NCI-H1092 (cell line): ENCODE measurements around the gene RCCD1.

Experiments used
- DNase-seq: peaks from one replicate; lab custom pipeline; 2025; lab: John Stamatoyannopoulos, UW

Gene RCCD1

DNA sequence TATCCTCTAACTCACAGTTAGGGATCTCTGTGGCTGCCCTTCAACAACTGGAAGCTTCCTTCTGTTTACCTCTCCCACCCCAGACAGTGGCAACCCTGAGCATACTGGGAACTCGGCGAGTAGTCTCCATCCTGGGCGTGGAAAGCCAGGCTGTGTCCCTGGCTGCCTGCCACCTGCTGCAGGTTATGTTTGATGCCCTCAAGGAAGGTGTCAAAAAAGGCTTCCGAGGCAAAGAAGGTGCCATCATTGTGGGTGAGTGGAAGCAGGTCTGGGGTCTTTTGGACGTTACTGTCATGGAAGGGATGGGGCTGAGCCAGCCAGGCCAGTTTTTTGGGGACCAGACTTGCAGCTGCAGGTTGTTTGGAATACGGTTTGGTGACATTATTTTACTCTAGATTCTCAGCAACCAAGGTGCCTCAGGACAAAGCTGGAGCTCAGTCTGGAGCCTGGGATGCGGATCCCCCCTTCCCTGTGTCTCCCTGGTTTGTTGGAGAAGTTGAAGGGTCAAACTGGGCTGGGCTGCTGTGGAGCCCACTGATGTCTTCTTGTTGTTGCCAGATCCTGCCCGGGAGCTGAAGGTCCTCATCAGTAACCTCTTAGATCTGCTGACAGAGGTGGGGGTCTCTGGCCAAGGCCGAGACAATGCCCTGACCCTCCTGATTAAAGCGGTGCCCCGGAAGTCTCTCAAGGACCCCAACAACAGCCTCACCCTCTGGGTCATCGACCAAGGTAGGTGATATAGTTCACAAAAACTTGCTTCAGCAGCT is 12.1 kb upstream of the RCCD1 start:
- DNase-seq = no peak

DNA sequence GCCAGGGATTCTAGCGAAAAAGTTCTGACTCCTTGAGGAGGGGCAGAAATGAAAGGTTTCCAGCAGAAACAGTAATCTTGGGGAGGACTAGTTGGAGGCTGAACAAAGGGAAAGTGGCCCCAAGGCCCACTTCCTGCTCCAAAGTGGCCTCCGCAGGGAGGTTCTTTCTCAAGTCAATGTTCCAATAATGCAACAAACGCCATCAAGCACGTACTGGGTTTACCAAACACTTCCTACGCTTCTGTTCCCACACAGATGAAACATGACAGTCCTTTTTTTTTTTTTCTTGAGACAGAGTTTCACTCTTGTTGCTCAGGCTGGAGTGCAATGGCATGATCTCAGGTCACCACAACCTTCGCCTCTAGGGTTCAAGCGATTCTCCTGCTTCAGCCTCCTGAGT is 9.6 kb upstream of the RCCD1 start:
- no peak for DNase-seq

DNA sequence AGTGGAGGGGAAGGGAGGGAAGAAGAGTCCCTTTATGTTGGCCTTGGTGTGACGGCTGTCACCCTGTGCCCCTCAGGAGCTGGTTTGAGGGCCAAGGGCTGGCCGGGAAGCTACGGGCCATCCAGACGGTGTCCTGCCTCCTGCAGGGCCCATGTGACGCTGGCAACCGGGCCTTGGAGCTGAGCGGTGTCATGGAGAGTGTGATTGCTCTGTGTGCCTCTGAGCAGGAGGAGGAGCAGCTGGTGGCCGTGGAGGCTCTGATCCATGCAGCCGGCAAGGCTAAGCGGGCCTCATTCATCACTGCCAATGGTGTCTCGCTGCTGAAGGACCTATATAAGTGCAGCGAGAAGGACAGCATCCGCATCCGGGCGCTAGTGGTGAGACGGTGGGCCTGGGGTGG is 8.1 kb upstream of the RCCD1 start:
- DNase-seq = no peak

DNA sequence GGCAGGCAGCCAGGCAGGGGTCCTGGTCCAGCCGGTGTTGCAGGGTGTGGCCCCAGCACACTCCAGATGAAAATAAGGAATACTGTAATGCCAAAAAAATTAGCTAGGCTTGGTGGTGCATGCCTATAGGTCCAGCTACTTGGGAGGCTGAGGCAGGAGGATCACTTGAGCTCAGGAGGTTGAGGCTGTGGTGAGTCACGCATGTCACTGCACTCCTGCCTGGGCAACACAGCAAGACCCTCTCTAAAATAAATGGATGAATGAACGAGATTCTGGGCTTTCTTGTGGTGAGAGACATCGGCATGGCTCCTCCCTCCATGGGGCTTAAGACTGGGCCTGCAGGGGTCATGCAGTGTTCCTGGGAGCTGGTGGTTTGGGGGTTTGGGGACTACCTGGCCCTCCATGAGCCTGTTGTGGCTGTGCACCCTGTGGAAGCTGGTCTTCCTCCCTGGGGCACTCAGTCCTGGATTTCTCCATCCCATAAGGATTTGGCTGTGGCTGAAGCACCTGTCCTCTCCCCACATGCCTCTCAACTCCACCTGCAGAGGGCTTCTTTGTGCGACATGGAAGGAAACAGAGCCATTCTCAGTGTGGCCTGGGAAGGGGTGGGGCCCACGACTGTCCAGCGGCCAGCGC is 7.6 kb upstream of the RCCD1 start:
- DNase-seq = no peak

DNA sequence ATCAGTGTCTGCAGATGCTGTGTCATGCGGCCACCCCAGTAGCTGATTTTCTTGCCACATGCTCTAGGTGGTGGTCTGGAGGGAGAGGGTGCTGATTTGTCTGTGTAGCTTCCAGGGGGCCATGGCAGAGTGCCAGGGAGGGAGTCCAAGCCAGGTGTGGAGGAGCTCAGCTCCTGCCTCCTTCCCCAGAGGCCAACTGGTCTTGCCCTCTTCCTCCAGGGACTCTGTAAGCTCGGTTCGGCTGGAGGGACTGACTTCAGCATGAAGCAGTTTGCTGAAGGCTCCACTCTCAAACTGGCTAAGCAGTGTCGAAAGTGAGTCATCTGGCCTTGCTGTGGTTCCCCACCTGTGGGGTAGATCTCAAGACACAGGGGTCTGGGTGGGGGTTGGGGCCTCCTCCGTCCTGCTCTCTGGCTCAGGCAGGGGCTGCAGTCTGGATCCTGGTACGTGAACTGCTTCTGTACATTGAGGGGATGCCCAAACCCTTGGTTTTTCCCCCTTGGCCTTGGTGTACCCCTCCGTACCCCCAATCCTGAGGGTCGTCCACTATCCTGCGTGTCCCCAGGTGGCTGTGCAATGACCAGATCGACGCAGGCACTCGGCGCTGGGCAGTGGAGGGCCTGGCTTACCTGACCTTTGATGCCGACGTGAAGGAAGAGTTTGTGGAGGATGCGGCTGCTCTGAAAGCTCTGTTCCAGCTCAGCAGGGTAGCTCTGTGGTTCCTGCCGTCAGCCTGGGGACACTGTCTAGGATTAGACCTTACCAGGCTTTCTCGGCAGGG is 6.9 kb upstream of the RCCD1 start:
- DNase-seq = no peak

DNA sequence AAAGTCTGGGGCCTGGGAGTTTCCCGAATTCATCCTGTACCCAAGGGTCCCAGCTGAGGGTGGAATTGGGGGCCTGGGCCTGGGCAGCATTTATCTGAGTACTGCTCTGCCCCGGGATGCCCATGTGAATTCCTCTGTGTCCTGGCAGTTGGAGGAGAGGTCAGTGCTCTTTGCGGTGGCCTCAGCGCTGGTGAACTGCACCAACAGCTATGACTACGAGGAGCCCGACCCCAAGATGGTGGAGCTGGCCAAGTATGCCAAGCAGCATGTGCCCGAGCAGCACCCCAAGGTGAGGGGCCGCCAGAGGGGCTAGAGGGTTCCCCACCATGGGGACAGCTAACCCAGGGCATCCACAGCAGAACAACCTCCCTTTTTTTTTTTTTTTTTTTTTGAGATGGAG is 6.2 kb upstream of the RCCD1 start:
- DNase-seq = no peak

DNA sequence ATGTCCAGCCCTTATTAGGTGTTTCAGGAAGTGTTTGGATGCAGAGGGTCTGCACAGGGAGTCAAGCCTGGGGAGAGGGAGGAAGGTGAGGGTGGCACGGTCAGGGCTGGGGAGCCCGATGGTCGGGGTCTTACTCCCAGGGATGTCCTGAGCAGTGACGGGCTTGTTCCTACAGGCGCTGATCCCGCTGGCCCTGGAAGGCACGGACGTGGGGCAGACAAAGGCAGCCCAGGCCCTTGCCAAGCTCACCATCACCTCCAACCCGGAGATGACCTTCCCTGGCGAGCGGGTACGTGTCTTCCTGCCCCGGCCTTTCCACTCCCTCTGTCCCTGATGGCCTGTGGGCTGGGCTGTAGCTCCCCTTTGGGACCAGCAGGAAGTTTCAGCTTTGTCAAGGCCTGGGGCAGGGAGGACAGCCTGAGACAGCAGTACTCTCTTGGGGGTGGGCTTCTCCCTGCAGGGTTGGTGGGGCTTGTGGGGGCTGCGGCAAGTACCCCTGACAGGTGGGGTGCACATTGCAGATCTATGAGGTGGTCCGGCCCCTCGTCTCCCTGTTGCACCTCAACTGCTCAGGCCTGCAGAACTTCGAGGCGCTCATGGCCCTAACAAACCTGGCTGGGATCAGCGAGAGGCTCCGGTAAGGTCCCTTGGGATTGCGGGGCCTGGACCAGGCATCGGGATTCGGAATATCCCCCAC is 4.6 kb upstream of the RCCD1 start:
- DNase-seq = no peak

DNA sequence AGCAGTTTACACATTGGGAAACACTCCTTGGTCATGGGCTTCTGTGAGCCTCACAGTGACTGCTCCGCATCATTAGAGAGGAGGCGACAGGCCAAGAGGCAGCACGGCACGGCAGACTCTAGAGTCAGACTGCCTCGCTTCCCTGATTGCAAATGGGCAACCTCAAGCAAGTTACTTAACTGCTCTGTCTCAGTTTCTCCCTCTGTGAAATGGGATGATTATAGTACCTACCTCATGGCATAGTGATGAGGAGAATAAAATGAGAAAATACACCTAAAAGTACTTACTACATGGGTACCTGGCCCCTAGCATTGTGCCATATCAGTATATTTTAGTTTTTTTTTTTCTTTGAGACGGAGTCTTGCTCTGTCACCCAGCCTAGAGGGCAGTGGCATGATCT is 4.0 kb upstream of the RCCD1 start:
- no peak for DNase-seq

DNA sequence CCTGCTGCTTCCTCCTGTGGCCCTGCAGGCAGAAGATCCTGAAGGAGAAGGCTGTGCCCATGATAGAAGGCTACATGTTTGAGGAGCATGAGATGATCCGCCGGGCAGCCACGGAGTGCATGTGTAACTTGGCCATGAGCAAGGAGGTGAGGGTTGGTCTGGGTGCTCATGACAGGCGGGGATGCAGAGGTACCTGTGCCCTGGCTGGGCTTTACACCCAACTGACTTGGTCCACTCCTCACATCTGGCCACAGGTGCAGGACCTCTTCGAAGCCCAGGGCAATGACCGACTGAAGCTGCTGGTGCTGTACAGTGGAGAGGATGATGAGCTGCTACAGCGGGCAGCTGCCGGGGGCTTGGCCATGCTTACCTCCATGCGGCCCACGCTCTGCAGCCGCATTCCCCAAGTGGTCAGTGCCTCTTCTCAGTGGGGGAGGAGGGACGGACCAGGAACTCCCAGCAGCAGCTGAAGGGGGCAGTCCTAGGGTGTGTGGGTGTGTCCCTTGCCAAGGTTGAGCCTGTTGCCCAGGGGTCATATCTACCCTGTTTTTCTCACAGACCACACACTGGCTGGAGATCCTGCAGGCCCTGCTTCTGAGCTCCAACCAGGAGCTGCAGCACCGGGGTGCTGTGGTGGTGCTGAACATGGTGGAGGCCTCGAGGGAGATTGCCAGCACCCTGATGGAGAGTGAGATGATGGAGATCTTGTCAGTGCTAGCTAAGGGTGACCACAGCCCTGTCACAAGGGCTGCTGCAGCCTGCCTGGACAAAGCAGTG is 1.6 kb upstream of the RCCD1 start:
- no peak for DNase-seq

DNA sequence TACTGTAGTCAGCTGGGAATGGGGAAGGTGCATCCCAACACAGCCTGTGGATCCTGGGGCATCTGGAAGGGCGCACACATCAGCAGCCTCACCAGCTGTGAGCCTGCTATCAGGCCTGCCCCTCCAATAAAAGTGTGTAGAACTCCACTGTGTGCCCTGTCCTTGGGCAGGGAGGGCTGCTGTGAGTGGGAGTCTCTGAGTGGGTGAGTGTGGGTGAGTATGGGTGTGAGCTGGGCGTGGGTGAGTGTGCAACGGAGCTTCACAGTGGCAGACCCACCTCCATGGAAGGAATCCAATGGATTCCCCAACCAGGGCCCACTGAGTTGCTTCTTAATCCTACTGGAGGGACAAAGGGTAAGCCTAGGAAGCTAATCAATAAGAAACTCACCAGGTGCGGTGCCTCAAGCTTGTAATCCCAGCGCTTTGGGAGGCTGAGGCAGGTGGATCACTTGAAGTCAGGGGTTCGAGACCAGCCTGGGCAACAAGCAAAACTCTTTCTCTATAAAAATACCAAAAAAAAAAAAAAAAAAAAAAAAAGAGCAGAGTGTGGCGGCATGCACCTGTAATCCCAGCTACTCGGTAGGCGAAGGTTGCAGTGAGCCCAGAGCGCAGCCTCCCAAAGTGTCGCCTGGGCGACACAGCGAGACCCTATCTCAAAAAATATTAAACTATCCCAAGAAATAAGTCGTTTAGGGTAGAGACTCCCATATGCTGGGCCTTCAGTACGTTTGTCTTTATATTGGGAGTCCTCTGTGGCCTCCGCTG is 555 bp upstream of the RCCD1 start:
- DNase-seq = no peak

DNA sequence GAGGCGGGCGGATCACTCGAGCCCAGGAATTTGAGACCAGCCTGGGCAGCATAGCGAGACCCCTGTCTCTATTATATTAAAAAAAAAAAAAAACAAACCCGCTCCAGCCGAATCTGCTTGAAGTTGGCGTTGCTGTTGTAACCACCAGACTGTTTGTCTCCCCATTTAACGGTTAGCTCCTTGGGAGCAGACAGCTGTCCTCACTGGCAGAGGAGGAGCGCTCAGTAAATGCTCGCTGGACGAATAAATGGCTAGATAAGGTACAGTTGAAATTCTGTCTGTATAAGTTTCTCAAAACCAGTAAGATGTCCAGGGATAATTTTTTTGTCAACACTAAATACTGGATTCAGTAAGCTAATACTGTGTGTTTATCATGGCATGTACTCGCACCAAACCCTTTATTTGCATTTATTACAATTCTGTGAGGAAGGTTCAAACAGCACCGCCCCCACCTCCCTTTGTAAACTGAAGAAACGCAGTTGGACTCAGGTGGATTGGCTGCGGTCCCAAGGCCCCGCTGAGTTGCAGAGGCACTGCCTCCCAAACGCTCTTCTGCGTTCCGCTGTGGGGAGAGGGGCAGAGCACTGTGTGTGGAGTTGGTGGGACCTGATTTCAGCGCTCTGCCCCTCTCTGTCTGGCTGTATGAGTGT is 1.1 kb downstream of the RCCD1 start:
- DNase-seq = peak; percentile 4

DNA sequence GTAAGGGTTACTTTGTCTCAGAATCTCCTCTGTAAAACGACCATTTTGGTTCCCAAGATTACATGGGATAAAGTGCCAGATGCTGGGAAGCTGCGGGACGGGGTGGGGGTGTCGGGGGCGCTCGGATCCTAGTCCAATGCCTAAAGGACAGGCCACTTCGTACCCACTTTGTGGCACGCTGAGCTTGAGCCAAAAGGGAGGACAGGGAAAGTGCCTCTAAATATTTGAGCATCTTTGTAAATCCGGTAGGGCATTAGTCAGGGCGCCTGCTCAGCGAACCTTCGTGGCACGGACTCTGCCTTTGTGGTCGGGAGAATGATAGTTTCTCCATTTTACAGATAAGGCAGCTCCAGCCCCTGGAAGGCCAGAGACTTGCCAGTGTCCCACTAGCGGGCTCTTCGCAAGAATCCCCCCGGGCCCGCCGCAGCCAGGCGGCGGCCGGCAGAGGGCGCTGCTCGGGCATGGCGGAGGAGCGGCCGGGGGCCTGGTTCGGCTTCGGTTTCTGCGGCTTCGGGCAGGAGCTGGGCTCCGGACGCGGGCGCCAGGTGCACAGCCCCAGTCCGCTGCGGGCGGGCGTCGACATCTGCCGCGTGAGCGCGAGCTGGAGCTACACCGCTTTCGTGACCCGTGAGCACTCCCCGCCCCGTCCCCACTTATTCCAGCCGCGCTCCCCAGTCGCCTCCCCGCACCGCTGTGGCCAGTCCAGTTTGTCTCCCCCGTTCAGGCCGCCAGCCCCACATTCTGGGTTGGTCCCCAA is 1.8 kb downstream of the RCCD1 start:
- peak; percentile 48 for DNase-seq

DNA sequence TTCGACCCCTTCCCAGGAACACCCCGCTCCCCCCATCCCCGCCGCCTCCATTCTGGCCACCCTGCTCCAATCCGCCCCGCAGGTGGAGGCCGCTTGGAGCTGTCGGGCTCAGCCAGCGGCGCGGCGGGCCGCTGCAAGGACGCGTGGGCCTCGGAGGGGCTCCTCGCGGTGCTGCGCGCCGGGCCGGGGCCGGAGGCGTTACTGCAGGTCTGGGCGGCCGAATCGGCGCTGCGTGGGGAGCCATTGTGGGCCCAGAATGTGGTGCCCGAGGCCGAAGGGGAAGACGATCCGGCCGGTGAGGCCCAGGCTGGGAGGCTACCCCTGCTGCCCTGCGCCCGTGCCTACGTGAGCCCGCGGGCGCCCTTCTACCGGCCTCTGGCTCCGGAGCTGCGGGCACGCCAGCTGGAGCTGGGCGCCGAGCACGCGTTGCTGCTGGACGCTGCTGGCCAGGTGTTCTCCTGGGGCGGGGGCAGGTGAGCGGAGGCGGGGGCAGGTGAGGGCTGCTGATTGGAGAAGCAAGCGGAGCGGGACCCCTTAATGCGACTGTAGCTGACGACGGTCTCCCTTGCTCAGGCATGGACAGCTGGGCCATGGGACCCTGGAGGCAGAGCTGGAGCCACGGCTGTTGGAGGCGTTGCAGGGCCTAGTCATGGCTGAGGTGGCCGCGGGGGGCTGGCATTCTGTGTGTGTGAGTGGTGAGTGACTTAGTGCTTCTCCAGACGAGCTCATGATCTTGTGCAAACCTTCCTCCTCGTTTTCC is 2.5 kb downstream of the RCCD1 start:
- no peak for DNase-seq

DNA sequence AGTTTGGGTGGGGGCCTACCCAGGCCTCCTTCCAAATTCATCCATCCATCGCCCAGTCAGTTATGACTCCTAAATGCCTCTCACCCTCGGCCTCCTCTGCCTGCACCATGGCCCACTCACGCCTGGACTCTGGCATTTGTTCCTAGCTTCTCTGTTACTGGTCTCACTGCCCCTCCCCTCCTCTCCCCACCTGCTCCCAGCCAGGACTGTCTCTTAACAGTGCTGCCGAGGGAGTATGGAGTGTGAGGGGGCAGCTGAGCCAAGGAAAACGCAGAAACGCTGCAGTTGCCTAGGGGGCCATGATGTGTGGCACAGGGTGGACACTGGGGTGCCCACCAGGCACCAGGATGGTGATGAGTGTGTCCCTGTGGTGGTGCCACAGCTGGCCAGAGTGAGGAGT is 3.1 kb downstream of the RCCD1 start:
- DNase-seq = no peak

DNA sequence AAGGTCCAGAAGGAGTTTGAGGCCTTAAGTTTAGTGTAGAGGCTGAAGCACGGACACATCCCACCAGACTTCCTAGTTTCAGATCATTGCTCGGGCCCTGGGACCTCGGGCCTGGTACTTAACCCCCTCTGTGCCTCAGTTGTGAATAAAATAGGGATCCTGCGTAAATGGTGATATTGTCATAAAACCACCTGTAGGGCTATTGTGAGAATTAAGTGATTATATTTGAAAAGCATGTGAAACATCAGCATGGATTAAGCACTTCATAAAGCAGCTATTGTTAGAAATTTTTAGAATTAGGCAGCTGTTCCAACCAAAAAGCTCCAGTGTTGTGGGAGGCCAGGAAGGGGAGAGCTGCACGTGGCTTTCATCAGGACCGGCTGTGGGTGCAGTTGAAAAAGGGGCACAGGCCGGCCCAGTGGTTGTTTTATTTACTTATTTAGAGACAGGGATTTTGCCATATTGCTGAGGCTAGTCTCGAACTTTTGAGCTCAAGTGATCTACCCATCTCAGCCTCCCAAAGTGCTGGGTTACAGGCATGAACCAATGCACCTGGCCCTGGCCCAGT is 4.4 kb downstream of the RCCD1 start:
- no peak for DNase-seq

DNA sequence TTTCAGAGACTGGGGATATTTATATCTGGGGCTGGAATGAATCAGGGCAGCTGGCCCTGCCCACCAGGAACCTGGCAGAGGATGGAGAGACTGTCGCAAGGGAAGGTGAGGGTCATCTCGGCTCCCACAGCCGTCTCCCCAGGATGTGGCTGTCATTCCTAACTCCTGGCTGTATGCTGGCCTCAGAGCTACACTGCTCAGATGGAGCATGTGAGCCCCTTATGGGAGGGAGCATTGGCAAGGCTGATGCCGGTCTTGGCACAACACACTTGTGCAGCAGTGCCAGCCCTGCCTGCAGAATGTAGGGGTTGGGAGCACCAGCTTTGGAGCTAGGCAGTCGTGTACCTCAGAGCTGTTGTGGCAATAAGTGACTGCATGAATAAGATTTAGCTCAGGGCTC is 5.2 kb downstream of the RCCD1 start:
- DNase-seq = peak; percentile 26

DNA sequence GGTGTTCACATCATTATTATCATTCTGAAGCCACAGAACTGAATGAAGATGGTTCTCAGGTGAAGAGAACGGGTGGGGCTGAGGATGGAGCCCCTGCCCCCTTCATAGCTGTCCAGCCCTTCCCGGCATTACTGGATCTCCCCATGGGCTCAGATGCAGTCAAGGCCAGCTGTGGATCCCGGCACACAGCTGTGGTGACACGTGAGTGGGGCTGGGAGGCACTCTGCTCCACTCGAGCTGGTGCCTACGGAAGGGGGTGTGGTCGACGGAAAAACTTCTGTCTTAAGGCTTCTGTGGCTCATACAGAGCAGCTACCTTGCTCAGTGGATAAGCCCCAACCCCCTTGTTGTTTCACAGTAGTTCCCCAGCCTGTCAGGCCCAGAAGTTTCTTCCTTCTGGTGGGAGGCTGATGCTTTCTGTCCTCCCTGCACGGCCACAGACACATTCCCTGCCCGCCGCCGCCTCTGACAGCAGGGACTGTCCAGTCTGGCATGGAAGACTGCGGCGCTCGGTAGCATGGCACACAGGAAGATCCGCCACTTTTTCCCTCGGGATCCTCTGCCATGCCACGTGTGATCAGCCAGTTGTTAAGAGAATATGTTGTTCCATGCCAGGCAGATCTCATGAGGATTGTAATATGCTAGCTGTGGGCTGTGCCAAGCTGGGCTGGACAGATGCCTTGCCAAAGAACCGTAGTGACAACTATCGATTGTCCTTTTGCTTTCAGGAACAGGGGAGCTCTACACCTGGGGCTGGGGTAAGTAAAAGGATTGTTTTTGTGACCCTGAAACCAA is 5.8 kb downstream of the RCCD1 start:
- no peak for DNase-seq

DNA sequence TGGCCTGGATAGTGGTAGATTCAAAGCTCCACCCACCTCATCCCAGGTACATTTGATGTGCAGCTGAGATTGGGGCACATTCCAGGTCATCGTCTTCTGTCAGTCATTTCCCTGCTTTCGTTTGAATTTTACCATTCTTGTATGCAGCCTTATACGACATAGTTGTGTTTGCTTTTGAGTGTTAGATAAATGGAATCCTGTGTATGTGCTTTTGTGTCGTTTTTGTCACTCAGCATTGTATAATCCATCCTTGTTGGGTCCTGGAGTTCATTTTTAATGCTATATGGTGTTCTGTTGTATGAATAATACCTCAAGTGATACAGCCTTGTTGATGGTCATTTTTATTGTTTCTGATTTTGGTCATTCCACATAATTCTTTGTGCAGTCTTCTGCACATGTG is 7.3 kb downstream of the RCCD1 start:
- no peak for DNase-seq
